Right cardiac atrium (tissue), 5 donors: ENCODE measurements around the gene TMEM151A. TPM values are rescaled to one million over a fixed set of nuclear protein-coding genes. Genes with fewer than 3 reads are reported as not detected.
"Not testable (repeated sequence)": the region's sequence is repeated elsewhere in the genome, so short reads cannot be mapped to it uniquely, and the experiment has no call there.

Experiments used
- ATAC-seq, 2 donors: fragments of 200-7000 bp; cut with Tn5 transposase; one replicate each; pipeline versions ENCODE4 v1.8.0 to v1.9.1; 2020; ENCODE audit warnings: moderate library complexity in 2 of 2, mild to moderate bottlenecking in 1 of 2
- DNase-seq, 3 donors: peaks; one replicate each; pipeline ENCODE4 v3.0.0-alpha.2; 2020
- H3K27ac ChIP-seq: one replicate; pipeline ENCODE4 v1.5.1; 2013; ENCODE audit warnings: mild to moderate bottlenecking, low read length, control low read depth, moderate library complexity
- H3K27me3 ChIP-seq: one replicate; pipeline ENCODE4 v1.6.1; 2013; ENCODE audit not compliant: control insufficient read depth, insufficient read depth
- H3K4me1 ChIP-seq: one replicate; pipeline ENCODE4 v1.6.1; 2013; ENCODE audit warnings: low read length; ENCODE audit not compliant: control insufficient read depth, insufficient read depth
- H3K4me3 ChIP-seq: one replicate; pipeline ENCODE4 v1.5.1; 2013; ENCODE audit warnings: low read length, control low read depth
- H3K9me3 ChIP-seq: one replicate; pipeline ENCODE4 v1.6.1; 2013; ENCODE audit warnings: low read length; ENCODE audit not compliant: control insufficient read depth
- WGBS: extraction: QIAGEN DNeasy Blood & Tissue Kit; methylation state at CpG from one replicate; pipeline ENCODE4 v1.1.7; 2013; 5-methylcytosine and 5-hydroxymethylcytosine counted together
- intact Hi-C, 4 donors: fragments of 100-400 bp; cut with DNase I; formaldehyde crosslinking; loops; one replicate each; pipeline versions ENCODE4 v1.11.0 to v1.14.0; 2022 to 2023
- polyA plus RNA-seq: library from polyadenylated mRNA; stranded (reverse); fragments of 200-250 nt; gene quantifications from one replicate; pipeline ENCODE4 v1.2.3, GENCODE V29; 2013
- total RNA-seq, 4 donors: library from RNA; stranded (reverse); fragmentation: NEBNext Ultra II Directional; extraction: Animal tissue kit (Norgen Biotek cat#: 25700); gene quantifications; one replicate each; pipeline ENCODE4 v1.2.1, GENCODE V29; 2021
- donor health status: healthy with polysubstance abuse.
- donor health status: DM: no; HTN: yes; CAD: no.
- donor health status: DM: no; HTN: no; CAD: no.
- donor health status: DM: no; HTN: yes; CAD: no; lungs with severe emphysema.
- donor health status: DM: yes; HTN: yes; CAD: no.

Gene TMEM151A
- total and polyA plus RNA-seq, 5 donors: 0.20 to 0.45 (median 0.26) TPM

GRCh38 chr11:66293352-66293751, 1.7 kb downstream of the TMEM151A start:
- no peak for ATAC-seq
- WGBS: 68% methylated on average over 4 of the region's 4 CpGs
- no peak for DNase-seq
- no peak overlapping the region for H3K4me3 ChIP-seq
- no peaks in the 10 kb centered on the region for H3K27me3 ChIP-seq
- intact Hi-C loops: no loop called here
- no peaks in the 10 kb centered on the region for H3K9me3 ChIP-seq
- no peak overlapping the region for H3K27ac ChIP-seq
- H3K4me1 ChIP-seq: peaks cover 7% of the 10 kb centered on the region

- Histone ChIP-seq H3K4me1 (peaks cover 7% of the 10 kb centered on the region), H3K9me3 (no peaks in the 10 kb centered on the region), H3K4me3 (no peak overlapping the region), H3K27ac (no peak overlapping the region), H3K27me3 (no peaks in the 10 kb centered on the region)
- DNase-seq (peak in 1 of 3 donors; percentile 44), ATAC-seq (no peak)
- WGBS: 81% methylated on average over 30 of the region's 30 CpGs
- intact Hi-C loops: no loop called here
Observed at GRCh38 chr11:66293777-66294625, 2.3 kb downstream of the TMEM151A start.

GRCh38 chr11:66294626-66295620, 3.2 kb downstream of the TMEM151A start:
- ATAC-seq (no peak), DNase-seq (peak in 1 of 3 donors; percentile 46)
- WGBS: 76% methylated on average over 123 of the region's 123 CpGs
- no peak overlapping the region for H3K27ac ChIP-seq
- intact Hi-C loops: no loop called here
- no peaks in the 10 kb centered on the region for H3K9me3 ChIP-seq
- H3K4me1 ChIP-seq: peaks cover 3% of the 10 kb centered on the region
- H3K27me3 ChIP-seq: no peaks in the 10 kb centered on the region
- H3K4me3 ChIP-seq: no peak overlapping the region

GRCh38 chr11:66297610-66298009, 5.9 kb downstream of the TMEM151A start:
- WGBS: 47% methylated on average over 8 of the region's 8 CpGs
- Histone ChIP-seq H3K4me3 (no peak overlapping the region), H3K27ac (no peak overlapping the region), H3K4me1 (no peaks in the 10 kb centered on the region), H3K27me3 (no peaks in the 10 kb centered on the region), H3K9me3 (no peaks in the 10 kb centered on the region)
- DNase-seq (peak in 1 of 3 donors; percentile 10), ATAC-seq (no peak)
- intact Hi-C loops: no loop called here

- Histone ChIP-seq H3K4me1 (no peaks in the 10 kb centered on the region), H3K4me3 (no peak overlapping the region), H3K9me3 (no peaks in the 10 kb centered on the region), H3K27ac (no peak overlapping the region), H3K27me3 (no peaks in the 10 kb centered on the region)
- DNase-seq (peak; percentile 2 to 48 (median 11)), ATAC-seq (peak in 1 of 2 donors; percentile 37)
- 51% methylated on average over 3 of the region's 3 CpGs for WGBS
- intact Hi-C loops: no loop called here
Observed at GRCh38 chr11:66299186-66299585, 7.5 kb downstream of the TMEM151A start.

- WGBS: 82% methylated on average over 12 of the region's 12 CpGs
- Histone ChIP-seq H3K9me3 (no peaks in the 10 kb centered on the region), H3K27ac (no peak overlapping the region), H3K27me3 (no peaks in the 10 kb centered on the region), H3K4me1 (no peaks in the 10 kb centered on the region), H3K4me3 (no peak overlapping the region)
- DNase-seq (peak in 2 of 3 donors; percentile 3 to 4), ATAC-seq (no peak)
- intact Hi-C loops: no loop called here
Observed at GRCh38 chr11:66302656-66303055, 11.0 kb downstream of the TMEM151A start.

- Histone ChIP-seq H3K4me1 (no peaks in the 10 kb centered on the region), H3K9me3 (no peaks in the 10 kb centered on the region), H3K27ac (no peak overlapping the region), H3K27me3 (no peaks in the 10 kb centered on the region), H3K4me3 (no peak overlapping the region)
- no peak for DNase-seq
- intact Hi-C loops: no loop called here
- ATAC-seq: no peak
- 44% methylated on average over 3 of the region's 3 CpGs for WGBS
Observed at GRCh38 chr11:66309475-66309874, 17.8 kb downstream of the TMEM151A start.

GRCh38 chr11:66310324-66310723, 18.6 kb downstream of the TMEM151A start:
- Histone ChIP-seq H3K4me3 (no peak overlapping the region), H3K4me1 (no peaks in the 10 kb centered on the region), H3K9me3 (no peaks in the 10 kb centered on the region), H3K27ac (no peak overlapping the region), H3K27me3 (no peaks in the 10 kb centered on the region)
- intact Hi-C loops: loop anchor here in 3 of 4 donors (2.0 to 10.0 kb wide), 3 partner anchors 18 to 77 kb away; no protein-coding TSS in a partner anchor
- DNase-seq (peak in 2 of 3 donors; percentile 27 to 46), ATAC-seq (no peak)
- WGBS: 75% methylated on average over 8 of the region's 8 CpGs

- WGBS: 82% methylated on average over 18 of the region's 18 CpGs
- not testable (repeated sequence) for H3K27ac ChIP-seq, H3K9me3 ChIP-seq, H3K27me3 ChIP-seq, H3K4me3 ChIP-seq, ATAC-seq, H3K4me1 ChIP-seq
- DNase-seq: peak in 1 of 3 donors; percentile 27
- intact Hi-C loops: loop anchor here in 3 of 4 donors (2.0 to 10.0 kb wide), 3 partner anchors 18 to 76 kb away; no protein-coding TSS in a partner anchor
Observed at GRCh38 chr11:66310803-66311440, 19.2 kb downstream of the TMEM151A start.

- Histone ChIP-seq H3K27ac (peak overlapping the region; percentile 94), H3K4me3 (peak overlapping the region; percentile 59), H3K9me3 (no peaks in the 10 kb centered on the region), H3K4me1 (no peaks in the 10 kb centered on the region), H3K27me3 (no peaks in the 10 kb centered on the region)
- DNase-seq: no peak
- WGBS: 26% methylated on average over 26 of the region's 26 CpGs
- intact Hi-C loops: loop anchor here in 3 of 4 donors (2.0 to 10.0 kb wide), 3 partner anchors 17 to 76 kb away; no protein-coding TSS in a partner anchor
- ATAC-seq: no peak
Observed at GRCh38 chr11:66311470-66311964, 19.8 kb downstream of the TMEM151A start.
